Superior temporal gyrus (tissue), 1 donor: ENCODE results near the gene CACFD1.
"Not testable (repeated sequence)": the region's sequence is repeated elsewhere in the genome, so short reads cannot be mapped to it uniquely, and the experiment has no call there.

Source experiments
- DNase-seq: peaks from one replicate; pipeline ENCODE4 v3.0.0-alpha.2; 2016; ENCODE audit errors: extremely low spot score

The CACFD1 gene

GRCh38 chr9:133440874-133441273, 18.9 kb upstream of the CACFD1 start:
- peak; percentile 22 for DNase-seq

GRCh38 chr9:133441571-133441970, 18.2 kb upstream of the CACFD1 start:
- DNase-seq, result no peak

GRCh38 chr9:133443248-133443647, 16.5 kb upstream of the CACFD1 start:
- no peak for DNase-seq

- no peak for DNase-seq
These were observed 15.8 kb upstream of the CACFD1 start for GRCh38 chr9:133443982-133444381.

- no peak for DNase-seq
These were observed 14.3 kb upstream of the CACFD1 start for GRCh38 chr9:133445293-133445969.

- no peak for DNase-seq
These were observed 11.2 kb upstream of the CACFD1 start for GRCh38 chr9:133448487-133448972.

GRCh38 chr9:133449760-133450159, 10.0 kb upstream of the CACFD1 start:
- no peak for DNase-seq

GRCh38 chr9:133451865-133452264, 7.9 kb upstream of the CACFD1 start:
- DNase-seq, result not testable (repeated sequence)

- no peak for DNase-seq
These were observed 7.2 kb upstream of the CACFD1 start for GRCh38 chr9:133452562-133452961.

- peak; percentile 45 for DNase-seq
These were observed 6.1 kb upstream of the CACFD1 start for GRCh38 chr9:133453651-133454050.

GRCh38 chr9:133454325-133454724, 5.5 kb upstream of the CACFD1 start:
- DNase-seq, result no peak

GRCh38 chr9:133454943-133455673, 4.7 kb upstream of the CACFD1 start:
- DNase-seq, result no peak

- no peak for DNase-seq
These were observed 3.8 kb upstream of the CACFD1 start for GRCh38 chr9:133455936-133456335.

GRCh38 chr9:133456409-133456808, 3.4 kb upstream of the CACFD1 start:
- no peak for DNase-seq

GRCh38 chr9:133457233-133457632, 2.5 kb upstream of the CACFD1 start:
- DNase-seq, result no peak

- DNase-seq, result no peak
These were observed 2.0 kb upstream of the CACFD1 start for GRCh38 chr9:133457748-133458147.

- DNase-seq, result no peak
These were observed 1.0 kb upstream of the CACFD1 start for GRCh38 chr9:133458643-133459312.

- no peak for DNase-seq
These were observed 812 bp downstream of the CACFD1 start for GRCh38 chr9:133460405-133461175.

- DNase-seq, result no peak
These were observed 2.2 kb downstream of the CACFD1 start for GRCh38 chr9:133461975-133462374.

GRCh38 chr9:133463234-133463863, 3.6 kb downstream of the CACFD1 start:
- DNase-seq, result no peak

GRCh38 chr9:133463864-133464615, 4.3 kb downstream of the CACFD1 start:
- DNase-seq, result no peak
